ENCODE data around the gene TEX19. TPM values are rescaled to one million over a fixed set of nuclear protein-coding genes. Genes with fewer than 3 reads are reported as not detected.

TEX19 gene
- total RNA-seq, 3 donors from 2014 or later (not counting 1 experiment from before 2014, with no cell fraction given), result not detected

GRCh38 chr17:82373731-82374625 lies 14.9 kb downstream of the TEX19 start:
- Histone ChIP-seq H3K36me3 (ENCODE audit: control insufficient read depth, insufficient read depth, low read length) (no peaks in the 10 kb centered on the region), H3K4me3 (ENCODE audit: low read length) (no peak overlapping the region), H3K27ac (ENCODE audit: low read length) (no peak overlapping the region), H3K9me3 (ENCODE audit: control insufficient read depth, insufficient read depth, low read length) (no peaks in the 10 kb centered on the region), H3K27me3 (ENCODE audit: control insufficient read depth, insufficient read depth, low read length) (peaks cover 27% of the 10 kb centered on the region), H3K4me1 (ENCODE audit: control insufficient read depth, insufficient read depth, low read length) (peaks cover 10% of the 10 kb centered on the region)
- peaks cover 7 to 9% of the 10 kb centered on the region in 2 donors for H3K4me1 Mint-ChIP-seq
- H3K27me3 Mint-ChIP-seq (ENCODE audit: low read depth in 2 of 2), result peaks cover 28% of the 10 kb centered on the region in 2 donors
- ATAC-seq (no peak), DNase-seq (no peak)
- intact Hi-C loops (cut with micrococcal nuclease), result no loop called here
- H3K36me3 Mint-ChIP-seq, result no peaks in the 10 kb centered on the region
- no peak for TF ChIP-seq CTCF (IDR thresholded peaks at IDR 0.05)
- H3K9me3 Mint-ChIP-seq, result no peaks in the 10 kb centered on the region
- whole genome bisulfite sequencing (ENCODE audit: insufficient coverage), result 88% methylated on average over 37 of the region's 37 CpGs
- H3K27ac Mint-ChIP-seq, result no peak overlapping the region
- no peak overlapping the region for H3K4me3 Mint-ChIP-seq

- no peak overlapping the region for H3K4me3 ChIP-seq (ENCODE audit: low read length)
- H3K27ac Mint-ChIP-seq, result no peak overlapping the region
These were observed 15.7 kb downstream of the TEX19 start for GRCh38 chr17:82374626-82375331.

GRCh38 chr17:82375359-82376041 lies 16.5 kb downstream of the TEX19 start:
- Histone ChIP-seq H3K4me3 (ENCODE audit: low read length) (no peak overlapping the region), H3K9me3 (ENCODE audit: control insufficient read depth, insufficient read depth, low read length) (no peaks in the 10 kb centered on the region), H3K27me3 (ENCODE audit: control insufficient read depth, insufficient read depth, low read length) (peaks cover 22% of the 10 kb centered on the region), H3K36me3 (ENCODE audit: control insufficient read depth, insufficient read depth, low read length) (no peaks in the 10 kb centered on the region), H3K27ac (ENCODE audit: low read length) (no peak overlapping the region), H3K4me1 (ENCODE audit: control insufficient read depth, insufficient read depth, low read length) (peaks cover 8% of the 10 kb centered on the region)
- peaks cover 14 to 15% of the 10 kb centered on the region in 2 donors for H3K4me1 Mint-ChIP-seq
- no peaks in the 10 kb centered on the region for H3K36me3 Mint-ChIP-seq
- no peaks in the 10 kb centered on the region for H3K9me3 Mint-ChIP-seq
- 53% methylated on average over 46 of the region's 46 CpGs for WGBS (ENCODE audit: insufficient coverage)
- H3K4me3 Mint-ChIP-seq, result no peak overlapping the region
- no peak for ATAC-seq
- H3K27ac Mint-ChIP-seq, result no peak overlapping the region
- DNase-seq, result no peak
- H3K27me3 Mint-ChIP-seq (ENCODE audit: low read depth in 2 of 2), result peaks cover 30 to 32% of the 10 kb centered on the region in 2 donors
- no peak for TF ChIP-seq CTCF (IDR thresholded peaks at IDR 0.05)
- intact Hi-C loops (cut with micrococcal nuclease), result no loop called here

More at GRCh38 chr17:82374626-82375331, 15.7 kb downstream of the TEX19 start:
- Mint-ChIP-seq H3K9me3 (no peaks in the 10 kb centered on the region), H3K36me3 (no peaks in the 10 kb centered on the region), H3K4me3 (no peak overlapping the region), H3K27me3 (ENCODE audit: low read depth in 2 of 2) (peaks cover 27 to 28% of the 10 kb centered on the region in 2 donors), H3K4me1 (peaks cover 8 to 12% of the 10 kb centered on the region in 2 donors)
- WGBS (ENCODE audit: insufficient coverage), result 31% methylated on average over 79 of the region's 79 CpGs
- H3K36me3 ChIP-seq (ENCODE audit: control insufficient read depth, insufficient read depth, low read length), result no peaks in the 10 kb centered on the region
- peaks cover 10% of the 10 kb centered on the region for H3K4me1 ChIP-seq (ENCODE audit: control insufficient read depth, insufficient read depth, low read length)
- intact Hi-C loops (cut with micrococcal nuclease), result no loop called here
- H3K27me3 ChIP-seq (ENCODE audit: control insufficient read depth, insufficient read depth, low read length), result peaks cover 25% of the 10 kb centered on the region
- ATAC-seq, result no peak
- no peak for DNase-seq
- TF ChIP-seq CTCF (IDR thresholded peaks at IDR 0.05), result no peak
- no peaks in the 10 kb centered on the region for H3K9me3 ChIP-seq (ENCODE audit: control insufficient read depth, insufficient read depth, low read length)
- no peak overlapping the region for H3K27ac ChIP-seq (ENCODE audit: low read length)

Measured in natural killer cell (primary cell).